H1 (cell line): ENCODE measurements around the gene ARHGAP26. TPM values are rescaled to one million over a fixed set of nuclear protein-coding genes. Genes with fewer than 3 reads are reported as not detected.

ENCODE experiments used
- KDM1A ChIP-seq: fragments of 200-600, 300-600 bp; sonication (generic); IDR thresholded peaks from 2 replicates; pipeline ENCODE4 v1.7.1; 2016; ENCODE audit warnings: mild to moderate bottlenecking, low read length, borderline replicate concordance
- POLR2A ChIP-seq, 2 experiments: IDR thresholded peaks; 1 replicate in 1 of 2; 2 replicates in 1 of 2; pipeline ENCODE4 v1.6.1; 2011; ENCODE audit warnings: low read depth in 2 of 2, low read length in 2 of 2, mild to moderate bottlenecking in 2 of 2; ENCODE audit errors: control extremely low read depth in 1 of 2
- RBBP5 ChIP-seq: IDR thresholded peaks from 2 replicates; pipeline ENCODE4 v1.7.1; 2012; ENCODE audit warnings: low read depth, mild to moderate bottlenecking, inconsistent platforms, low read length, moderate library complexity, borderline replicate concordance
- polyA plus RNA-seq, 7 experiments: library from polyadenylated mRNA; depleted of rRNA in 3 of 7; stranded (reverse) in 5 of 7; unstranded in 2 of 7; fragments of >200 nt in 5 of 7; fragments of 200-250 nt in 2 of 7; gene quantifications; 1 replicate in 5 of 7; 2 replicates in 1 of 7; 4 replicates in 1 of 7; pipeline versions ENCODE4 v1.2.1 to v1.2.3, GENCODE V29; 2011 to 2013; ENCODE audit warnings: missing spikeins in 2 of 7, mixed read lengths in 2 of 7
- total RNA-seq: library from RNA; stranded (reverse); fragmentation: NEBNext Ultra II Directional; extraction: Animal tissue kit (Norgen Biotek cat#: 25700); gene quantifications from 2 replicates; pipeline ENCODE4 v1.2.1, GENCODE V29; 2021

ARHGAP26 gene
- total and polyA plus RNA-seq, 2 of the 8 experiments (the other 6 are each of a cell fraction or from before 2014, with no cell fraction given), result 7.1 to 24.8 TPM

GRCh38 chr5:143188083-143188482, 417.9 kb downstream of the ARHGAP26 start (continued):
- TF ChIP-seq RBBP5, result no peak
- TF ChIP-seq KDM1A, result no peak
- no peak for TF ChIP-seq POLR2A (IDR thresholded peaks at IDR 0.05; ENCODE audit: control extremely low read depth in 1 of 2, low read depth in 2 of 2, low read length in 2 of 2)
